ENCODE data around the gene TMED1. TPM values are rescaled to one million over a fixed set of nuclear protein-coding genes. Genes with fewer than 3 reads are reported as not detected.
A peak's percentile ranks its signal among the peaks of the same experiment; 100 is the strongest.
"Not testable (repeated sequence)": the region's sequence is repeated elsewhere in the genome, so short reads cannot be mapped to it uniquely, and the experiment has no call there.

TMED1 gene
- total and polyA plus RNA-seq, 8 donors, result 25.4 to 45.3 (median 43.0) TPM

- Histone ChIP-seq H3K4me1 (peaks cover 0 to 20% of the 10 kb centered on the region in 2 donors), H3K9me3 (no peaks in the 10 kb centered on the region), H3K27me3 (no peaks in the 10 kb centered on the region), H3K36me3 (peaks cover 0 to 6% of the 10 kb centered on the region in 2 donors), H3K27ac (peak overlapping the region; percentile 25 to 26), H3K4me3 (no peak overlapping the region)
- intact Hi-C loops (cut with DNase I), result loop anchor here in 1 of 2 donors (10.0 kb wide), 1 partner anchor 88 kb away; no protein-coding TSS in a partner anchor
- peak in 3 of 4 donors; percentile 25 to 81 (median 69) for DNase-seq
- no peak for TF ChIP-seq CTCF (IDR thresholded peaks at IDR 0.05)
- ATAC-seq, result peak; percentile 73
Observed at GRCh38 chr19:10863107-10863717, 27.2 kb upstream of the TMED1 start.

GRCh38 chr19:10862561-10863106 lies 26.6 kb upstream of the TMED1 start:
- H3K36me3 ChIP-seq, result peaks cover 0 to 6% of the 10 kb centered on the region in 2 donors
- TF ChIP-seq CTCF (IDR thresholded peaks at IDR 0.05), result no peak
- H3K4me3 ChIP-seq, result no peak overlapping the region
- intact Hi-C loops (cut with DNase I), result loop anchor here in 1 of 2 donors (10.0 kb wide), 1 partner anchor 88 kb away; no protein-coding TSS in a partner anchor
- ATAC-seq (no peak), DNase-seq (no peak)
- no peaks in the 10 kb centered on the region for H3K27me3 ChIP-seq
- H3K27ac ChIP-seq, result peak overlapping the region in 1 of 2 donors; percentile 26
- peaks cover 0 to 20% of the 10 kb centered on the region in 2 donors for H3K4me1 ChIP-seq
- no peaks in the 10 kb centered on the region for H3K9me3 ChIP-seq

- peak in 1 of 2 donors; percentile 58 for TF ChIP-seq CTCF (IDR thresholded peaks at IDR 0.05)
- H3K4me1 ChIP-seq, result peaks cover 0 to 20% of the 10 kb centered on the region in 2 donors
- ATAC-seq, result peak; percentile 9
- DNase-seq, result peak in 1 of 4 donors; percentile 49
- no peak overlapping the region for H3K27ac ChIP-seq
- H3K4me3 ChIP-seq, result no peak overlapping the region
- H3K27me3 ChIP-seq, result no peaks in the 10 kb centered on the region
- peaks cover 0 to 13% of the 10 kb centered on the region in 2 donors for H3K36me3 ChIP-seq
- no peaks in the 10 kb centered on the region for H3K9me3 ChIP-seq
- intact Hi-C loops (cut with DNase I), result loop anchor here in 1 of 2 donors (10.0 kb wide), 1 partner anchor 86 kb away; no protein-coding TSS in a partner anchor
Observed at GRCh38 chr19:10861103-10861651, 25.2 kb upstream of the TMED1 start.

GRCh38 chr19:10858204-10858828 lies 22.3 kb upstream of the TMED1 start:
- ATAC-seq, result no peak
- intact Hi-C loops (cut with DNase I), result no loop called here
- H3K4me1 ChIP-seq, result peaks cover 0 to 7% of the 10 kb centered on the region in 2 donors
- H3K27ac ChIP-seq, result no peak overlapping the region
- H3K9me3 ChIP-seq, result no peaks in the 10 kb centered on the region
- peaks cover 0 to 13% of the 10 kb centered on the region in 2 donors for H3K36me3 ChIP-seq
- H3K27me3 ChIP-seq, result no peaks in the 10 kb centered on the region
- DNase-seq, result peak in 1 of 4 donors; percentile 33
- TF ChIP-seq CTCF (IDR thresholded peaks at IDR 0.05), result peak; percentile 23 to 61
- no peak overlapping the region for H3K4me3 ChIP-seq

- intact Hi-C loops (cut with DNase I); H3K4me1 ChIP-seq; DNase-seq; H3K27ac ChIP-seq; ATAC-seq; H3K9me3 ChIP-seq; H3K4me3 ChIP-seq; H3K27me3 ChIP-seq: not testable (repeated sequence)
- H3K36me3 ChIP-seq, result peaks cover 0 to 13% of the 10 kb centered on the region in 2 donors
Observed at GRCh38 chr19:10856899-10857298, 20.9 kb upstream of the TMED1 start.
